GM12891 (cell line): ENCODE results near the gene F10.
A peak's percentile ranks its signal among the peaks of the same experiment; 100 is the strongest.

Experiments
- DNase-seq: peaks from one replicate; pipeline ENCODE4 v3.0.0; 2011; ENCODE audit warnings: low spot score; ENCODE audit not compliant: insufficient read length
- FAIRE-seq: peaks from 2 replicates; lab custom pipeline; 2011; peaks lifted over from hg19 to GRCh38; lab: Jason Lieb, UNC
- PAX5 ChIP-seq: IDR thresholded peaks from 2 replicates; pipeline ENCODE4 v1.6.1; 2011; ENCODE audit warnings: low read length, moderate library complexity, mild to moderate bottlenecking; ENCODE audit not compliant: insufficient read depth, severe bottlenecking
- POLR2A ChIP-seq: IDR thresholded peaks from 2 replicates; pipeline ENCODE4 v1.6.1; 2011; ENCODE audit warnings: low read depth, low read length, control low read depth
- POLR2AphosphoS5 ChIP-seq: IDR thresholded peaks from 2 replicates; pipeline ENCODE4 v1.6.1; 2011; ENCODE audit warnings: low read depth, low read length, control low read depth
- POU2F2 ChIP-seq: IDR thresholded peaks from 2 replicates; pipeline ENCODE4 v1.6.1; 2011; ENCODE audit warnings: low read depth, mild to moderate bottlenecking, control low read depth, low read length, moderate library complexity
- SPI1 ChIP-seq: IDR thresholded peaks from 2 replicates; pipeline ENCODE4 v1.6.1; 2011; ENCODE audit warnings: low read depth, low read length, control low read depth
- TAF1 ChIP-seq: IDR thresholded peaks from 2 replicates; pipeline ENCODE4 v1.6.1; 2011; ENCODE audit warnings: low read depth, low read length, control low read depth

The F10 gene

DNA sequence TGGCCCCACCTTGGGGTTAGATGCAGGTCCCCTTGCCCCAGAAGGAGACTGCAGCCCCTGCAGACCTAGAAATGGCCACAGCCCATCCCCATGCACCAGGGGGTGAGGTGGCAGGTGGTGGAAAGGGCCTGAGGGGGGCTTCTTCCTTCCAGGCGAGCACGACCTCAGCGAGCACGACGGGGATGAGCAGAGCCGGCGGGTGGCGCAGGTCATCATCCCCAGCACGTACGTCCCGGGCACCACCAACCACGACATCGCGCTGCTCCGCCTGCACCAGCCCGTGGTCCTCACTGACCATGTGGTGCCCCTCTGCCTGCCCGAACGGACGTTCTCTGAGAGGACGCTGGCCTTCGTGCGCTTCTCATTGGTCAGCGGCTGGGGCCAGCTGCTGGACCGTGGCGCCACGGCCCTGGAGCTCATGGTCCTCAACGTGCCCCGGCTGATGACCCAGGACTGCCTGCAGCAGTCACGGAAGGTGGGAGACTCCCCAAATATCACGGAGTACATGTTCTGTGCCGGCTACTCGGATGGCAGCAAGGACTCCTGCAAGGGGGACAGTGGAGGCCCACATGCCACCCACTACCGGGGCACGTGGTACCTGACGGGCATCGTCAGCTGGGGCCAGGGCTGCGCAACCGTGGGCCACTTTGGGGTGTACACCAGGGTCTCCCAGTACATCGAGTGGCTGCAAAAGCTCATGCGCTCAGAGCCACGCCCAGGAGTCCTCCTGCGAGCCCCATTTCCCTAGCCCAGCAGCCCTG lies 4.2 kb upstream of the F10 start:
- DNase-seq (no peak), FAIRE-seq (no peak)
- TF ChIP-seq PAX5 (no peak), SPI1 (no peak), POU2F2 (no peak), POLR2A (no peak), TAF1 (no peak), POLR2AphosphoS5 (no peak)

DNA sequence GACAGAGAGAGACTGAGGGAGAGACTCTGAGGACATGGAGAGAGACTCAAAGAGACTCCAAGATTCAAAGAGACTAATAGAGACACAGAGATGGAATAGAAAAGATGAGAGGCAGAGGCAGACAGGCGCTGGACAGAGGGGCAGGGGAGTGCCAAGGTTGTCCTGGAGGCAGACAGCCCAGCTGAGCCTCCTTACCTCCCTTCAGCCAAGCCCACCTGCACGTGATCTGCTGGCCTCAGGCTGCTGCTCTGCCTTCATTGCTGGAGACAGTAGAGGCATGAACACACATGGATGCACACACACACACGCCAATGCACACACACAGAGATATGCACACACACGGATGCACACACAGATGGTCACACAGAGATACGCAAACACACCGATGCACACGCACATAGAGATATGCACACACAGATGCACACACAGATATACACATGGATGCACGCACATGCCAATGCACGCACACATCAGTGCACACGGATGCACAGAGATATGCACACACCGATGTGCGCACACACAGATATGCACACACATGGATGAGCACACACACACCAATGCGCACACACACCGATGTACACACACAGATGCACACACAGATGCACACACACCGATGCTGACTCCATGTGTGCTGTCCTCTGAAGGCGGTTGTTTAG lies 3.3 kb upstream of the F10 start:
- DNase-seq (no peak), FAIRE-seq (peak; percentile 13)
- TF ChIP-seq POU2F2 (no peak), POLR2AphosphoS5 (no peak), POLR2A (no peak), TAF1 (no peak), PAX5 (no peak), SPI1 (no peak)

DNA sequence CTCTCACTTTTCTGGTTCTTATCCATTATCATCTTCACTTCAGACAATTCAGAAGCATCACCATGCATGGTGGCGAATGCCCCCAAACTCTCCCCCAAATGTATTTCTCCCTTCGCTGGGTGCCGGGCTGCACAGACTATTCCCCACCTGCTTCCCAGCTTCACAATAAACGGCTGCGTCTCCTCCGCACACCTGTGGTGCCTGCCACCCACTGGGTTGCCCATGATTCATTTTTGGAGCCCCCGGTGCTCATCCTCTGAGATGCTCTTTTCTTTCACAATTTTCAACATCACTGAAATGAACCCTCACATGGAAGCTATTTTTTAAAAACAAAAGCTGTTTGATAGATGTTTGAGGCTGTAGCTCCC lies 2.8 kb upstream of the F10 start:
- no peak for DNase-seq
- TF ChIP-seq POLR2AphosphoS5 (no peak), PAX5 (no peak), POU2F2 (no peak), TAF1 (no peak), SPI1 (no peak), POLR2A (no peak)
- no peak for FAIRE-seq

DNA sequence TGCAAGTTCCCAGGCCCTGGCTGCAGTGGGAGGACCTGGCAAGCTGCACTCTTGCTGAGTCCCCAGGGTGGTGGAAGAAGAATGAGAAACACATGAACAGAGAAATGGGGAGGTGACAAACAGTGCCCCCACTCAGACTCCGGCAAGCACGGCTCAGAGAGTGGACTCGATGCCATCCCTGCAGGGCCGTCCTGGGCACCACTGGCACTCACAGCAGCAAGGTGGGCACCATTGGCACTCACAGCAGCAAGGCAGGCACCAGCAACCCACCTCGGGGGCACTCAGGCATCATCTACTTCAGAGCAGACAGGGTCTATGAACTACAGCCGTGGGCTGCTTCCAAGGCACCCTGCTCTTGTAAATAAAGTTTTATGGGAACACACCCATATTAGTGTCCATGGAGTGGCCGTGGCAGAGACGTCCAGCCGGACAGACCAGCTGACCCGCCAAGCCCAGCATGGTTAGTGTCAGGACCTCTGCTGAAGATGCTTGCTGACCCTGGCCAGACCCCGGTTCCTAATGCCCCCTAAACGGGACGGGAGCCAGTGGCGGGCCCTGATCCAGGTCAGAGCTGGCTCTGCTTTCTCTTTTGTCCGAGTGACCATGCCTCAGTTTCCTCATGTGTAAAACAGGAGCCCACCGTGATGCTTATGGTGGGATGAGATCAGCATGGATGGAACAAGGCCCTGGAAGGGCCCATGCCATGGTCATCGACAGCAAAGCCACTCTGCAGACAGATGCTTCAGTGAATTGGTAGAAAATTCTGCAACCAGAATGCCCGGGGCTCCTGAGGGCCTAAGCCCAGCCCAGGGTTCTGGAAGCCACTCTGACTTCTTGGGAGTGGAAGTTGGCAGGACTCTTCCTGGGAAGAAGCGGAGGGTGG lies 2.1 kb upstream of the F10 start:
- DNase-seq (no peak), FAIRE-seq (no peak)
- TF ChIP-seq TAF1, result no peak
- no peak for TF ChIP-seq POU2F2
- TF ChIP-seq PAX5, result no peak
- TF ChIP-seq SPI1, result no peak
- TF ChIP-seq POLR2AphosphoS5, result no peak
- TF ChIP-seq POLR2A, result no peak

DNA sequence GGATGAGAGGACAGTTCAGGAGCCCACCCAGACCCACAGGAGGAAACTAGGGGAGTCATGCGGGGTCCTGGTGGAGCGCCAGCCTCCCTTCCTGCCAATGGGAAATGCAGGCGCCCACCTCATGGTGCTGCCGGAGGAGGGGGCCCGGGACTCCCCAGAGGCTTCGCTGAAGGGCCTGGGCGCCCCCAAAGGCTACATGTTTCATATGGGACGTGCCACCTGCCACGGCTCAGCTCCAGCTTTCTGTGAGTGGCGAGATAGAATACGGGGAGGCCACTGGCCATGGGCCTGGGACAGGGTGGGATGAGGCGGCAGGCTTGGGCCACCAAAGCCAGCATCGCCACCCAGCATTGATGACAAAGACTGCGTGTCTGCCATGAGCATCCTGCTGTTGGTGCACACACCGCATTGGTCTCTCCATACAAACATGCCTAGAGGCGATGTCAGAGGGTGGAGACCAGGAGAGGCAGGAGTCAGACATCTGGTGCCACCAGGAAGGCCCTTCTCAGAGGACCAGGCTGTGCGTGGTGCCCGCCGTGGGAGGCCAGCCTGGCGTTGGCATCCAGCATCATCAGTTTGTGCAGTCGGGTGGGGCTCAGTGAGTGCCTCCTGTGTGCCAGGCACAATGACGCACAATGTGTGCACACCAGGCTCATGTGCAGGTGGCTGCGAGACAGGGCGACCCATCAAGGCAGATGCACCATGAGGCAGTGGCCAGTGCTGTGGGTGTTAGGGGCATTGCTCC lies 1.2 kb upstream of the F10 start:
- FAIRE-seq, result no peak
- TF ChIP-seq SPI1 (no peak), PAX5 (no peak), POLR2A (no peak), TAF1 (no peak), POLR2AphosphoS5 (no peak), POU2F2 (no peak)

DNA sequence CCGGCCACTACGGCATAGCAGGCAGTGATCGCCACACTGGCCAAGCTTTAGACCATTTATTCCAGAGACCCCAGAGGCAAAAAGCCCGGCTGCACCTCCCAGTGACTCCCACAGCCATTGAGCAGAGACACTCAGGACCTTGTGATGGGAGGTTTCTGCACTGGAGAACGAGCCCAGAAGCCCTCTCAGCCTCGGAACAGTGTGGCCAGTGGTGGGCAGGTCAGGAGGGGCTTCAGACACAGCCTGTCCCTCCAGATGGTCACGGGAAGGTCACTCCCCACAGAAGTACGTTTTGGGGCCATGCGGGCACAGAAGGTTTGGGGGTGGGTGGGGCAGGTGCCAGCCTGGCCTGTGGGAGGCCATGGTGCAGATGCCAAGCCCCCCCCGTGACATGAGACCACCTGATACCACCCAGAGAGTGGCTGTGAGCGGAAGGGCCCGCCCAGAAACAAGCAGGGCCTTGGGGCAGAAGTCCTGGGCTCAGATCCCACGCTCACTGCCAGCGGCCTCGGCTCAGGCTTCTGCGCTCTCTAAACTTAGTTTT lies 599 bp upstream of the F10 start:
- no peak for TF ChIP-seq POU2F2
- FAIRE-seq (no peak), DNase-seq (no peak)

More for the DNA sequence above, 1.2 kb upstream of the F10 start:
- no peak for DNase-seq

DNA sequence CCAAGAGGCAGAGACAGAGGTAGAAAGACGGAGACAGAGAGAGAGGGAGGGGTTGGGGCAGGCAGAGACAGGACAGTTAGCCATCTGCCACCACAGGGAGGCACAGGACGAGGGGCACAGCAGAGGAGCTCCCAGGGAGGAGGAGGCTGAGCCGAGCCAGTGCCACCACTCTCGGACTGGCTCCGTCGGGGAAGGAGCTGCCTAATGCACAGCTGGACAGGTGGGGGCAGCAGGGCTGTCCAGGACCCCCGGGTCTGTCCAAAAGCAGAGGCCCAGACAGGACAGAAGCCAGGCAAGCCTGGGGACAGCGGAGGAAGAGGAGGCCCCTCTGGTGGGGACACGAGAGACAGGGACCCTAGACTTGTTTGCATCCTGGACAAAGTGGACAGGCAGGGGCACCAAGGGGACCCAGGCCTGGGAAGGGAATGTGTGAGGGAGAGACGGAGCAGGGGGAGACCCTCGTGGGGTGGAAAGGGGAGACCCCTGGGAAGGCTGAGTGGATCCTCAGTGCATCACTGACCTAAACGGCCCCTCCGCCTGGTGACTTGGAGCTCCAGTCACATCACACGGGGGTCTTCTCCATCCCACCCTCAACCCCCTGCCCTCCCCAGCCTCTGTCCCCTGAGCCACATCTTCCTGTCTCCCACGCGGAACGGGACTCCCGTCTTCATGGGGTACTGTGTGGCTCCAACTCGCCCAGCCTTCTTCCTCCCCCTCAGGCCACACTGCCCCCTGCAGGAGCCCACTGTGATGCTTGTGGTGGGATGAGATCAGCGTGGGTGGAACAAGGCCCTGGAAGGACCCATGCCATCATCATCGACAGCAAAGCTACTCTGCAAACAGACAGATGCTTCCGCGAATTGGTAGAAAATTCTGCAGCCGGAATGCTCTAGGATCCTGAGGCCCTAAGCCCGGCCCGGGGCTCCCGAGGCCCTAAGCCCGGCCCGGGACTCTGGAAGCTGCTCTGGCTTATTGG lies 915 bp downstream of the F10 start:
- no peak for DNase-seq
- FAIRE-seq, result no peak

DNA sequence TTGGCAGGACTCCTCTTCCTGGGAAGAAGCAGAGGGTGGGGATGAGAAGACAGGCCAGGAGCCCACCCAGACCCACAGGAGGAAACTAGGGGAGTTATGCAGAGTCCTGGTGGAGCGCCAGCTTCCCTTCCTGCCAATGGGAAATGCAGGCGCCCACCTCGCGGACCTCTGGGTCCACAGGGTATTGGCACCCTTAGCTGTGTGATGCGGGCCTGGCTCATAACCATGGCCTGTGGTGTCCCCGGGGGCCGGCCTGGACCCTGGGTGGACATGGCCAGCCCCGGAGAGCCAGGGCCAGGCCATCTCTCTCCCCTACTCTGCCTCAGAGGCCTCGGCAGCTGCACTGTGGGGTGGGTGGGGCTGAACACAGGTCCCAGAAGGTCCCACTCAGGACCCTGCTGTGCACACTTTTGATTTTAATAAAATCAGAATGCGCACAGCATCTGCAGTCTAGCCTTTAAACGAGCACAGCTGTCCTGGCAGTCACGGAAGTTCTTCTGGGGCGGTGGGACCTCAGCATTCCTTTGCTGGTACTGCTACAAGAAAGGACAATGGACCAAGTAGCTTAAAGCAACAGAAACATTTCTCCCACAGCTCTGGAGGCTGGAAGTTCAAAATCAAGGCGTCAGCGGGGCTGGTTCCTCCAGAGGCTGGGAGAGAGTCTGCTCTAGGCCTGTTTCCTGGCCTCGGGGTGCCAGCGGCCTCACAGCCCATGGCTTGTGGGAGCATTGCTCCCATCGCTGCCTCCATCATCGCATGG lies 1.8 kb downstream of the F10 start:
- no peak for FAIRE-seq
- DNase-seq, result no peak
- TF ChIP-seq POU2F2 (no peak), POLR2AphosphoS5 (no peak), PAX5 (no peak)

More for the DNA sequence above, 915 bp downstream of the F10 start:
- TF ChIP-seq POU2F2 (no peak), TAF1 (no peak), POLR2A (no peak)
